Measurements from ENCODE around the gene MYD88. TPM values are rescaled to one million over a fixed set of nuclear protein-coding genes. Genes with fewer than 3 reads are reported as not detected.

The MYD88 gene
- polyA plus RNA-seq, 1 donor (not counting 4 experiments of a cell fraction or from before 2014, with no cell fraction given): 44.0 TPM

GRCh38 chr3:38120693-38121450 lies 17.6 kb upstream of the MYD88 start:
- dilution Hi-C loops (cut with MboI; ENCODE audit: extremely low pct_ligation_motif_present, low sequenced_read_pairs): no loop called here
- Histone ChIP-seq H3K9me1 (ENCODE audit: control insufficient read depth, extremely low read depth, insufficient read depth, low read length) (no peaks in the 10 kb centered on the region), H2AFZ (ENCODE audit: control insufficient read depth, low read length) (no peak overlapping the region), H3K27ac (ENCODE audit: control insufficient read depth, insufficient read depth, low read length) (no peak overlapping the region), H3K36me3 (ENCODE audit: control insufficient read depth in 2 of 2, extremely low read depth in 1 of 2, insufficient read depth in 2 of 2, low read length in 2 of 2) (peaks cover 25 to 29% of the 10 kb centered on the region in 2 experiments), H3K4me3 (ENCODE audit: control insufficient read depth in 2 of 3, extremely low read depth in 1 of 3, insufficient read depth in 2 of 3, low read depth in 1 of 3, low read length in 3 of 3) (no peak overlapping the region), H3K4me2 (ENCODE audit: control insufficient read depth, extremely low read depth, insufficient read depth, low read depth, low read length) (no peak overlapping the region), H3K79me2 (ENCODE audit: control insufficient read depth, insufficient read depth, low read length) (no peaks in the 10 kb centered on the region), H3K9ac (ENCODE audit: control insufficient read depth, extremely low read depth, insufficient read depth, low read length) (no peak overlapping the region), H3K9me3 (ENCODE audit: control insufficient read depth, low read depth, low read length) (no peaks in the 10 kb centered on the region), H3K27me3 (ENCODE audit: control insufficient read depth, extremely low read depth, insufficient read depth, low read length) (no peaks in the 10 kb centered on the region), H4K20me1 (ENCODE audit: control insufficient read depth, extremely low read depth, insufficient read depth, low read length) (no peaks in the 10 kb centered on the region), H3K4me1 (ENCODE audit: control insufficient read depth, extremely low read depth, insufficient read depth, low read length) (no peaks in the 10 kb centered on the region)
- TF ChIP-seq CTCF (optimal IDR thresholded peaks at IDR 0.05 in 1 of 3, IDR thresholded peaks at IDR 0.05 in 1 of 3, conservative IDR thresholded peaks at IDR 0.05 in 1 of 3; ENCODE audit: extremely low read depth in 1 of 3, insufficient read depth in 2 of 3, low read length in 3 of 3) (no peak), EZH2 (IDR thresholded peaks at IDR 0.05; ENCODE audit: low read length) (no peak)
- DNase-seq (ENCODE audit: low read depth, low spot score) (no peak), FAIRE-seq (no peak)

- no peaks in the 10 kb centered on the region for H3K27me3 ChIP-seq (ENCODE audit: control insufficient read depth, extremely low read depth, insufficient read depth, low read length)
- FAIRE-seq (no peak), DNase-seq (ENCODE audit: low read depth, low spot score) (no peak)
- H3K4me3 ChIP-seq (ENCODE audit: control insufficient read depth in 2 of 3, extremely low read depth in 1 of 3, insufficient read depth in 2 of 3, low read depth in 1 of 3, low read length in 3 of 3): no peak overlapping the region
- dilution Hi-C loops (cut with MboI; ENCODE audit: extremely low pct_ligation_motif_present, low sequenced_read_pairs): no loop called here
- no peak overlapping the region for H3K27ac ChIP-seq (ENCODE audit: control insufficient read depth, insufficient read depth, low read length)
- H3K36me3 ChIP-seq (ENCODE audit: control insufficient read depth in 2 of 2, extremely low read depth in 1 of 2, insufficient read depth in 2 of 2, low read length in 2 of 2): peaks cover 31 to 35% of the 10 kb centered on the region in 2 experiments
- H2AFZ ChIP-seq (ENCODE audit: control insufficient read depth, low read length): no peak overlapping the region
- H3K9ac ChIP-seq (ENCODE audit: control insufficient read depth, extremely low read depth, insufficient read depth, low read length): no peak overlapping the region
- no peaks in the 10 kb centered on the region for H3K9me1 ChIP-seq (ENCODE audit: control insufficient read depth, extremely low read depth, insufficient read depth, low read length)
- no peak overlapping the region for H3K4me2 ChIP-seq (ENCODE audit: control insufficient read depth, extremely low read depth, insufficient read depth, low read depth, low read length)
- TF ChIP-seq EZH2 (IDR thresholded peaks at IDR 0.05; ENCODE audit: low read length): no peak
- no peak for TF ChIP-seq CTCF (optimal IDR thresholded peaks at IDR 0.05 in 1 of 3, IDR thresholded peaks at IDR 0.05 in 1 of 3, conservative IDR thresholded peaks at IDR 0.05 in 1 of 3; ENCODE audit: extremely low read depth in 1 of 3, insufficient read depth in 2 of 3, low read length in 3 of 3)
- H4K20me1 ChIP-seq (ENCODE audit: control insufficient read depth, extremely low read depth, insufficient read depth, low read length): no peaks in the 10 kb centered on the region
- no peaks in the 10 kb centered on the region for H3K4me1 ChIP-seq (ENCODE audit: control insufficient read depth, extremely low read depth, insufficient read depth, low read length)
- H3K9me3 ChIP-seq (ENCODE audit: control insufficient read depth, low read depth, low read length): no peaks in the 10 kb centered on the region
- H3K79me2 ChIP-seq (ENCODE audit: control insufficient read depth, insufficient read depth, low read length): no peaks in the 10 kb centered on the region
Observed at GRCh38 chr3:38121451-38121831, 17.0 kb upstream of the MYD88 start.
